Activated naive CD8-positive, alpha-beta T cell treated with anti-CD3 and anti-CD28 coated beads, Interleukin-2, amount 50 U/mL, for 24 hours (primary cell): ENCODE measurements around the gene THADA.
A peak's percentile ranks its signal among the peaks of the same experiment; 100 is the strongest.

ENCODE experiments used
- ATAC-seq: fragments of 150-1000 bp; cut with Tn5 transposase; one replicate; pipeline ENCODE4 v1.10.0; 2021
- DNase-seq: peaks from one replicate; pipeline ENCODE4 v3.0.0; 2021
- H3K27ac Mint-ChIP-seq: one replicate; pipeline ENCODE4 v1.8.0; 2021; ENCODE audit warnings: mild to moderate bottlenecking, mixed read lengths
- H3K27me3 Mint-ChIP-seq: one replicate; pipeline ENCODE4 v1.8.0; 2021; ENCODE audit warnings: mixed read lengths
- H3K36me3 Mint-ChIP-seq: one replicate; pipeline ENCODE4 v1.8.0; 2021; ENCODE audit warnings: low read depth, mixed read lengths
- H3K4me1 Mint-ChIP-seq: one replicate; pipeline ENCODE4 v1.8.0; 2021; ENCODE audit warnings: mixed read lengths
- H3K4me3 Mint-ChIP-seq: one replicate; pipeline ENCODE4 v1.8.0; 2021; ENCODE audit warnings: mild to moderate bottlenecking, moderate library complexity, mixed read lengths
- H3K9me3 Mint-ChIP-seq: one replicate; pipeline ENCODE4 v1.8.0; 2021; ENCODE audit warnings: mixed read lengths

The THADA gene

DNA sequence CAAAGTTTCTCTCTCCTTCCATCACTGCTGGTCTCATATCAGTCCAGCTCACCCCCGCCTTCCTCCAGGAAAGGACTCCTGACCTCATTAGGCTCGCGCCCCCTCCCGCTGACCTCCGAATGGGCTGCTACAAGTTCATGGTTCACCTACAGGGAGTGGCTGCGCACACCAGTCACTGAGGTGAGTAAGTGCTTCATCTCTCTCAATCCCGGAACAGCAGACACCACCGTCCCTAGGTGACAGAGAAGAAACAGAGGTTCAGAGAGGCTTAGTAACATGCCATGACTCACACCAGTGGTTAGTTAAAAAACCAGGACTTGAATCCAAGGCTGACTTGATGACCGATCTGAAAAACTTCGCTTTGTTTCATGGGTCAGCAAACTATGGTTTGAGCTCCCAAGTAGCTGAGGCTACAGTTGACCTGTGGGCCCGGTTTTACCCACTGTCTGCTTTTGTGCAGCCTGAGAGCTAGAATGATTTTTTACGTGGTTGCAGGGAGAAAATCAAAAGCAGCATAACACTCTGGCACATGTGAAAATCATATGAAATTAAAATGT lies 411.4 kb downstream of the THADA start:
- Mint-ChIP-seq H3K9me3 (no peaks in the 10 kb centered on the region), H3K36me3 (no peaks in the 10 kb centered on the region), H3K27ac (peak overlapping the region; percentile 87), H3K4me3 (peak overlapping the region; percentile 6), H3K4me1 (peaks cover 51% of the 10 kb centered on the region), H3K27me3 (no peaks in the 10 kb centered on the region)
- ATAC-seq (peak; percentile 100), DNase-seq (peak; percentile 58)

DNA sequence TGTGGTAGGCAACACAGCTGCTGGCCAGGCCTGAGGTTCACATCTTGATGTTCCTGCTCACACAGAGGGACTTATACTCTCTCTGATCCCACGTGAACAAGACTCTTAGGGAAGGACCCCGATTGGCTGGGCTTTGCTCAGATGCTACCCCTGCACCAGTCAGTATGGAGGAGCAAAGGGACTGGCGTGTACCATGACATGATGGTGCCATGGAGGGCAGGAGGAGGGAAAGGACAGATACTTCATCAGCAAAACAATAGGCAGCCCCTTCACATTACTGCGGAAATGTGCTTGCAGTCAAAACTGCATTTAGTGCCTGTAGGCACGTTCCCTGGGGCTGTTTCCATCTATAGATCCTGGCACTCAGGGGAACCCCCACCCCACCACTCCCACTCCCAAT lies 412.1 kb downstream of the THADA start:
- H3K4me3 Mint-ChIP-seq: no peak overlapping the region
- H3K27me3 Mint-ChIP-seq: no peaks in the 10 kb centered on the region
- H3K27ac Mint-ChIP-seq: no peak overlapping the region
- H3K36me3 Mint-ChIP-seq: no peaks in the 10 kb centered on the region
- peaks cover 58% of the 10 kb centered on the region for H3K4me1 Mint-ChIP-seq
- no peaks in the 10 kb centered on the region for H3K9me3 Mint-ChIP-seq
- DNase-seq: no peak
- no peak for ATAC-seq

DNA sequence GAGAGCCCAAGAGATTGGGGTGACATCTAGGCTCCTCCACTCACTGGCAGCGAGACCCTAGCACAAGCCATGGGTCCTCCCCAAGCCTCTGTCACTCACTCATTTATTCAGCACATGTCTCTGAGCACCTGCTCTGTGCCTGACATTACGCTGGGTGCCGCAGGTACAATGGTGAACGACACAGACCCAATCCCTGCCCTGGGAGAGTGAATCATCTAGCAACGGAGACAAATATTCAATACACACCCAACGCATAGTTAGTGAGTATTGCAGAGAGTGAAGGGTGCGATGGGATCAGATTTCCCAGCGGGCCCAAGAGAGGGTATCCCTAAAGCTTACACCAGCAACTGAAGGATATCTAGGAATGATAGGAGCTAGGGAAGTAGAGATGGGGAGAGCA lies 414.9 kb downstream of the THADA start:
- no peaks in the 10 kb centered on the region for H3K9me3 Mint-ChIP-seq
- no peak overlapping the region for H3K4me3 Mint-ChIP-seq
- no peak for ATAC-seq
- peaks cover 67% of the 10 kb centered on the region for H3K4me1 Mint-ChIP-seq
- no peak for DNase-seq
- H3K27me3 Mint-ChIP-seq: no peaks in the 10 kb centered on the region
- no peaks in the 10 kb centered on the region for H3K36me3 Mint-ChIP-seq
- H3K27ac Mint-ChIP-seq: peak overlapping the region; percentile 40
